Chondrocyte (in vitro differentiated cells): ENCODE measurements around the gene CDK1. TPM values are rescaled to one million over a fixed set of nuclear protein-coding genes. Genes with fewer than 3 reads are reported as not detected.
"Not testable (repeated sequence)": the region's sequence is repeated elsewhere in the genome, so short reads cannot be mapped to it uniquely, and the experiment has no call there.

Experiments used
- DNase-seq: peaks from one replicate; pipeline ENCODE4 v3.0.0; 2021; ENCODE audit warnings: mixed read lengths, low spot score
- H3K27ac Mint-ChIP-seq: one replicate; pipeline ENCODE4 v1.8.0; 2021; ENCODE audit warnings: mild to moderate bottlenecking, moderate library complexity, mixed read lengths; ENCODE audit not compliant: unreplicated experiment
- H3K27me3 Mint-ChIP-seq: 2 replicates; pipeline ENCODE4 v1.8.0; 2021; ENCODE audit warnings: low read depth, mixed read lengths
- H3K36me3 Mint-ChIP-seq: 2 replicates; pipeline ENCODE4 v1.8.0; 2021; ENCODE audit warnings: low read depth, mixed read lengths
- H3K4me1 Mint-ChIP-seq: 2 replicates; pipeline ENCODE4 v1.8.0; 2021; ENCODE audit warnings: low read depth, mild to moderate bottlenecking, mixed read lengths
- H3K4me3 Mint-ChIP-seq: one replicate; pipeline ENCODE4 v1.8.0; 2021; ENCODE audit warnings: mild to moderate bottlenecking, moderate library complexity, mixed read lengths; ENCODE audit not compliant: unreplicated experiment
- H3K9me3 Mint-ChIP-seq: 2 replicates; pipeline ENCODE4 v1.8.0; 2021; ENCODE audit warnings: low read depth, mixed read lengths
- total RNA-seq: library from RNA; stranded (reverse); gene quantifications from 3 replicates; pipeline ENCODE4 v1.2.1, GENCODE V29; 2021
- TF ChIP-seq, protein P1 (sequence below): fragments of 200-600 bp; sonication (generic); IDR thresholded peaks from 2 replicates; pipeline ENCODE4 v1.5.0; 2021; ENCODE audit warnings: antibody characterized with exemption, mild to moderate bottlenecking, moderate library complexity

CDK1 gene
- total RNA-seq, 1 donor from 2014 or later: 7.6 TPM

DNA sequence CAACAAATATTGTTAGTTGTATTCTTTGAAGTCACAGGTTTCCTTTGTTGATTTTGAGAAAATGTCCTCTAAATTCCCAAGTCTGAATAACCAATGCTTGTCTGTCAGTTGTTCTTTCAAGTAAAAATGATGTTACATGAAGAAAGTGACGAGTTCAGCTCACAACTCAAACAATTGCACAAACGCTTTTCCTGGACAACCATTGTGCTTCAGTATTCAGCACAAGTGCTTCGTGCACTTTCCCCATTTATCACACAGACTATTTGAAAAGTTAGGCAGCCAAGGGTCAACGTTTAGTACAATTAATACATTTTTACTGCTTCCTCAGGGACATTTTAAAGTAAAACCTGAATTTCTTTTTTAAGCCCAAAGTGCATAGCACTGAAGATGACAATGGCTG, 44.5 kb downstream of the CDK1 start:
- H3K27ac Mint-ChIP-seq: no peak overlapping the region
- no peak for DNase-seq
- H3K36me3 Mint-ChIP-seq: no peaks in the 10 kb centered on the region
- TF ChIP-seq, protein P1, sequence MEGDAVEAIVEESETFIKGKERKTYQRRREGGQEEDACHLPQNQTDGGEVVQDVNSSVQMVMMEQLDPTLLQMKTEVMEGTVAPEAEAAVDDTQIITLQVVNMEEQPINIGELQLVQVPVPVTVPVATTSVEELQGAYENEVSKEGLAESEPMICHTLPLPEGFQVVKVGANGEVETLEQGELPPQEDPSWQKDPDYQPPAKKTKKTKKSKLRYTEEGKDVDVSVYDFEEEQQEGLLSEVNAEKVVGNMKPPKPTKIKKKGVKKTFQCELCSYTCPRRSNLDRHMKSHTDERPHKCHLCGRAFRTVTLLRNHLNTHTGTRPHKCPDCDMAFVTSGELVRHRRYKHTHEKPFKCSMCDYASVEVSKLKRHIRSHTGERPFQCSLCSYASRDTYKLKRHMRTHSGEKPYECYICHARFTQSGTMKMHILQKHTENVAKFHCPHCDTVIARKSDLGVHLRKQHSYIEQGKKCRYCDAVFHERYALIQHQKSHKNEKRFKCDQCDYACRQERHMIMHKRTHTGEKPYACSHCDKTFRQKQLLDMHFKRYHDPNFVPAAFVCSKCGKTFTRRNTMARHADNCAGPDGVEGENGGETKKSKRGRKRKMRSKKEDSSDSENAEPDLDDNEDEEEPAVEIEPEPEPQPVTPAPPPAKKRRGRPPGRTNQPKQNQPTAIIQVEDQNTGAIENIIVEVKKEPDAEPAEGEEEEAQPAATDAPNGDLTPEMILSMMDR: no peak
- peaks cover 42% of the 10 kb centered on the region for H3K4me1 Mint-ChIP-seq
- no peaks in the 10 kb centered on the region for H3K27me3 Mint-ChIP-seq
- no peaks in the 10 kb centered on the region for H3K9me3 Mint-ChIP-seq
- no peak overlapping the region for H3K4me3 Mint-ChIP-seq

DNA sequence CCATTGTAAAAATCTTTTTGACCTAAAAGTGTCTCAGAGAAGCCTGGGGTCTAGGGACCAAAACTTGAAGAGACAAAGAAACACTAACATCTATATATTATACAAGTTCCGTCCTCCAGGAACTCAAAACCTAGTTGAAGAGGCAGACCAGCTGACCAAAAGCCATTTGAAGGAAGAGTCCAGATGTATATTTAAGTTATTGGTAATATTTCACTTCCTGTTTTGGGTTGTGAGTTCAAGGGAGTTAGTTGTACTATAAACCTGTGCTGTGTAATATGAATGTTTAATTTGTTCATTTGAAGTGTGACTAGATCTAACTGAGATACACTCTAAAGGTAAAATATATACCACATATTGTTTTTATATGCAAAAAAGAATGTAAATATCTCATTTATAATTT, 45.0 kb downstream of the CDK1 start:
- Mint-ChIP-seq H3K27ac (no peak overlapping the region), H3K27me3 (no peaks in the 10 kb centered on the region), H3K9me3 (no peaks in the 10 kb centered on the region), H3K4me1 (peaks cover 42% of the 10 kb centered on the region), H3K4me3 (no peak overlapping the region), H3K36me3 (no peaks in the 10 kb centered on the region)
- DNase-seq: no peak
- TF ChIP-seq, protein P1: no peak

DNA sequence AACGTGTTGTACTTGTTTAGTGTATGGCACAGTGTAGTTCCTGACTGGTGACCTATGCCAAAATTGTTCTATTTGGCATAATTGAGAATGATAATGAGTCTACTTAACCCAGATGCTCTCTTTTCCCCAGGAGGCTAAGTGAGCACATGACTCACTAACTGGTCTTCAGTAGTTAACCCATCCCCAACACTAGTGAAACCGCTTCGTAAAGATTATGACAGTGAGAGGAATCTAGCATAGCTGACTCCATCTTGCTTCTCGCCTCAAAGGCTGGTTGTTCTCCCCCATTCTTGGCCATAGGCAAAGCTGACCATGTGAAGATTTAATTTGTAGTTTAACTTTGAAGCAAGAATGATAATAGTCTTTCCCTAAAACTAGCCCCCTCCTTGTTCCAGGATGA, 47.2 kb downstream of the CDK1 start:
- no peak overlapping the region for H3K27ac Mint-ChIP-seq
- H3K4me3 Mint-ChIP-seq: no peak overlapping the region
- no peaks in the 10 kb centered on the region for H3K9me3 Mint-ChIP-seq
- no peak for DNase-seq
- peaks cover 32% of the 10 kb centered on the region for H3K4me1 Mint-ChIP-seq
- TF ChIP-seq, protein P1: no peak
- no peaks in the 10 kb centered on the region for H3K27me3 Mint-ChIP-seq
- H3K36me3 Mint-ChIP-seq: no peaks in the 10 kb centered on the region

DNA sequence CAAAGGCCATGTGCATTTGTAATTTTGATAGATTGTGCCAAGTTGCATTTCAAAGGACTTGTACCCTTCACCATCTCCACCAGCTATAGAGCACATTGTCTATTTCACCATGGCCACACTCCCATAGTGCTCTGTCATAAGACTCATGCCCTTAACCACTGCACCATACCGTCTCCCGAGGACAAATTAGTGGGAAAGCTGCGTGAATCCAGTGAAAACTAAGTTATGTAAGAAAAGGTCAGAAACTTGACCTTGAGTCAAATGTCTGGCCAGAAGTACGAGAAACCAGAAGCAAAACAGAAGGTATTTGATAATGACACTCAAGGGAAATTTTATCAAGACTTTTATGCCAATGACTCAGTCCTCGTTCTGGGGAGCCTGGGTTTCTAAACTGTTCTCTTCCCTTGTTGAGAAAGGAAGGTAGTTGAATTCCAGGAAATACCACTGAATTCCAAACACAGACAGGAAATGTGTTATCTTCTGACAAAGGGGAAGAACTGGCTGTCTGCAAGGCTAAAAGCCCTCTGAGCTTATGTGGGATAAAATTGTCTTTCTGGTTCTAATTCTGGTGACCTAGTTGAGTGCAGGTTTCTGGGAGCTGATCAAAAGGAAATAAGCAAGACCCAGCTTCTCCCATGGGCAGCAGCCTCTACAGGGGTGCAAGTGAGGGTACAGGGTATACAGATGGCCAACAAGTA, 49.7 kb downstream of the CDK1 start:
- Mint-ChIP-seq H3K4me3 (no peak overlapping the region), H3K27me3 (no peaks in the 10 kb centered on the region)

DNA sequence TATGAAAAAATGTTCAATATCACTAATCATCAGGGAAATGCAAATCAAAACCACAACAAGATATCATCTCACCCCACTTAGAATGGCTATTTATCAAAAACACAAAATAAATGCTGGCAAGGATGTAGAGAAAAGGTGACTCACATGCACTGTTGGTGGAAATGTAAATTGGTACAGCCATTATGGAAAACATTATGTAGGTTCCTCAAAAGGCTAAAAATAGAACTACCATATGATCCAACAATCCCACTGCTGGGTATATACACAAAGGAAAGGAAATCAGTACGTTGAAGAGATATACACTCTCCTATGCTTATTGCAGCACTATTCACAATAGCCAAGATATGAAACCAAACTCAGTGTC, 50.2 kb downstream of the CDK1 start:
- no peak for DNase-seq
- H3K27me3 Mint-ChIP-seq: no peaks in the 10 kb centered on the region
- H3K4me1 Mint-ChIP-seq: peaks cover 22% of the 10 kb centered on the region
- H3K27ac Mint-ChIP-seq: peak overlapping the region; percentile 76
- no peaks in the 10 kb centered on the region for H3K36me3 Mint-ChIP-seq
- TF ChIP-seq, protein P1: no peak
- H3K4me3 Mint-ChIP-seq: no peak overlapping the region
- peaks cover 4% of the 10 kb centered on the region for H3K9me3 Mint-ChIP-seq

More for the DNA sequence above, 49.7 kb downstream of the CDK1 start:
- Mint-ChIP-seq H3K9me3 (peaks cover 4% of the 10 kb centered on the region), H3K36me3 (no peaks in the 10 kb centered on the region), H3K27ac (peak overlapping the region; percentile 76), H3K4me1 (peaks cover 21% of the 10 kb centered on the region)
- no peak for DNase-seq
- TF ChIP-seq, protein P1: no peak

DNA sequence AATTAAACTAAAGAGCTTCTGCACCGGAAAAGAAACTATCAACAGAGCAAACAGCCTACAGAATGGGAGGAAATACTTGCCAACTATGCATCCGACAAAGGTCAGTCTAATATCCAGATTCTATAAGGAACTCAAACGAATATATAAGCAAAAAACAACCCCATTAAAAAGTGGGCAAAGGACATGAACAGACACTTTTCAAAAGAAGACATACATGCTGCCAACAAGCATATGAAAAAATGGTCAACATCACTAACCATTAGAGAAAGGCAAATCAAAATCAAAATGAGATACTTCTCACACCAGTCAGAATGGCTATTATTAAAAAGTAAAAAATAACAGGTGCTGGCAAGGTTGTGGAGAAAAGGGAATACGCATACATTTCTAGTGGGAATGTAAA, 53.9 kb downstream of the CDK1 start:
- peaks cover 29% of the 10 kb centered on the region for H3K4me1 Mint-ChIP-seq
- not testable (repeated sequence) for H3K27ac Mint-ChIP-seq, H3K27me3 Mint-ChIP-seq, H3K9me3 Mint-ChIP-seq, H3K36me3 Mint-ChIP-seq, H3K4me3 Mint-ChIP-seq, DNase-seq
